Activated CD4-positive, alpha-beta T cell treated with anti-CD3 and anti-CD28 coated beads for 36 hours (primary cell): ENCODE measurements around the gene GARIN5A. TPM values are rescaled to one million over a fixed set of nuclear protein-coding genes. Genes with fewer than 3 reads are reported as not detected.

Source experiments
- ATAC-seq: fragments of 200-7000 bp; cut with Tn5 transposase; one replicate; pipeline ENCODE4 v1.10.0; 2021; ENCODE audit warnings: mild to moderate bottlenecking, moderate library complexity
- CTCF ChIA-PET: fragments of 350-600 bp; sonication (Branson Sonifier 250); formaldehyde crosslinking; loops from one replicate; lab custom pipeline; 2021; ENCODE audit warnings: antibody characterized with exemption; lab: Charles Lee
- POLR2A ChIA-PET: fragments of 350-600 bp; sonication (Branson Sonifier 250); formaldehyde crosslinking; loops from one replicate; lab custom pipeline; 2021; ENCODE audit warnings: antibody characterized with exemption, inconsistent platforms; lab: Charles Lee
- DNase-seq: peaks from one replicate; pipeline ENCODE4 v3.0.0-alpha.2; 2020
- H3K27ac Mint-ChIP-seq: one replicate; pipeline ENCODE4 v1.8.0; 2021; ENCODE audit warnings: mixed read lengths
- H3K27me3 Mint-ChIP-seq: one replicate; pipeline ENCODE4 v1.8.0; 2021; ENCODE audit warnings: mixed read lengths
- H3K36me3 Mint-ChIP-seq: one replicate; pipeline ENCODE4 v1.8.0; 2021; ENCODE audit warnings: low read depth, mixed read lengths
- H3K4me1 Mint-ChIP-seq: one replicate; pipeline ENCODE4 v1.8.0; 2021; ENCODE audit warnings: mixed read lengths
- H3K4me3 Mint-ChIP-seq: one replicate; pipeline ENCODE4 v1.8.0; 2021; ENCODE audit warnings: mild to moderate bottlenecking, moderate library complexity, mixed read lengths
- H3K9me3 Mint-ChIP-seq: one replicate; pipeline ENCODE4 v1.8.0; 2021; ENCODE audit warnings: low read depth, mixed read lengths
- intact Hi-C, 2 experiments: fragments of 100-400 bp; cut with DNase I in 1 of 2; cut with micrococcal nuclease in 1 of 2; formaldehyde crosslinking; loops; one replicate each; pipeline versions ENCODE4 v1.14.2 to v1.15.1; 2022 to 2024; cut with DNase I, micrococcal nuclease
- total RNA-seq, 2 experiments: library from RNA; stranded (reverse); gene quantifications; one replicate each; pipeline ENCODE4 v1.2.3, GENCODE V29; 2021

Gene GARIN5A
- total RNA-seq, 2 experiments from 2014 or later = 0.48 to 0.58 TPM

DNA sequence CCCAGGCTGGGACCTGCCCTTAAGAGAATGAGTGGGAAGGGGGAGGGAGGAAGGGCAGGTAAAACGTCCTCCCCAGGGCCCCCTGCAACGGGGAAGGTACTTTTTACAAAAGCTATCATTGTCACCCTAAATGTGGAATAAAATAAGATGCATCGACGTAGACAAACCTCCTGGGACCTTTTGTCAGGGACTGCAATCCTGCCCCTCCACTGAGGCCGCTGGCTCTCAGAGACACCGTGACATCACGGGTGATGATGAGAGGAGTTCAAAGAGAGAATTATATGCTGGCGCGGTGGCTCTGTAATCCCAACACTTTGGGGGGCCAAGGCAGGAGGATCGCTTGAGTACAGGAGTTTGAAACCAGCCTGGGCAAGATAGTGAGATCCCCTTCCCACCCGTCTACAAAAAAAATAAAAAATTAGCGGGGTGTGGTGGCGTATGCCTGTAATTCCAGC, 45.7 kb downstream of the GARIN5A start:
- CTCF ChIA-PET = interaction anchor here (0.8 kb wide), 1 partner anchor 679 kb away, joined by 4 read pairs; no protein-coding TSS in a partner anchor
- POLR2A ChIA-PET = no interaction called here
- Mint-ChIP-seq H3K27me3 (peaks cover 6% of the 10 kb centered on the region), H3K36me3 (no peaks in the 10 kb centered on the region), H3K27ac (peak overlapping the region; percentile 31), H3K4me3 (peak overlapping the region; percentile 72), H3K9me3 (no peaks in the 10 kb centered on the region), H3K4me1 (peaks cover 15% of the 10 kb centered on the region)
- intact Hi-C loops = loop anchor here in 1 of 2 experiments (1.0 kb wide), 5 partner anchors 45 to 80 kb away; partner anchors contain the start of genes EMC10, GARIN5A, JOSD2 and NR1H2
- no peak for ATAC-seq
- no peak for DNase-seq

DNA sequence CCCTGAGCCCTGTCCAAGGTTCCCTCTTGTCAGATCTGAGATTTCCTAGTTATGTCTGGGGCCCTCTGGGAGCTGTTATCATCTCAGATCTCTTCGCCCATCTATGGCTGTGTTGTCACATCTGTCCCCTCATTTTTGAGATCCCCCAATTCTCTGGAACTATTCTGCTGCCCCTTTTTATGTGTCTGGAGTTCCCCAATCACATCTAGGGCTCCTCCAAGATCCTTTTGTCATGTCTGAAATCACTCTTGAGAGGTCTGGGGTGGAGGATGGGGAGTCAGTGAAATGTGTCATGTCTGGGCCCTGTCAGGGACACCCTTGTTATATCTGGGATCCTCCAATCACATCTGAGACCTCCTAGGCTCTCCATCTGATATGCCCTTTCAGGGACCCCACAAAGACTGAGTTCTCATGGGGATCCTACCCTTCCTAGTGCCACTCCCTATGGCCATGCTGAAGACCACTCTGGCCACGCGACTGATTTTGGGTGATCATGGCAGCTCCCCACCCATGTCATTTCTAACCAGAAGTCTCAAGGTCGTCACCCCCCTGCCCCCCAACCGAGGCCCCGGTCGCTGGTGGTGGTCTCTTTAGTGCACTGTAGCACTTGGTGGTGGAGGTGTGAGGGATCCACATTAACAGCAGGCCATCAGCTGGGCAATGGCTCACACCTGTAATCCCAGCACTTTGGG, 47.7 kb downstream of the GARIN5A start:
- Mint-ChIP-seq H3K4me3 (peak overlapping the region; percentile 10), H3K36me3 (no peaks in the 10 kb centered on the region), H3K27ac (no peak overlapping the region), H3K27me3 (peaks cover 4% of the 10 kb centered on the region), H3K9me3 (no peaks in the 10 kb centered on the region), H3K4me1 (peaks cover 15% of the 10 kb centered on the region)
- ChIA-PET CTCF (interaction anchor here (1.1 kb wide), 1 partner anchor 17 kb away, joined by 5 read pairs; no protein-coding TSS in a partner anchor), POLR2A (no interaction called here)
- ATAC-seq = no peak
- no peak for DNase-seq
- intact Hi-C loops = no loop called here

DNA sequence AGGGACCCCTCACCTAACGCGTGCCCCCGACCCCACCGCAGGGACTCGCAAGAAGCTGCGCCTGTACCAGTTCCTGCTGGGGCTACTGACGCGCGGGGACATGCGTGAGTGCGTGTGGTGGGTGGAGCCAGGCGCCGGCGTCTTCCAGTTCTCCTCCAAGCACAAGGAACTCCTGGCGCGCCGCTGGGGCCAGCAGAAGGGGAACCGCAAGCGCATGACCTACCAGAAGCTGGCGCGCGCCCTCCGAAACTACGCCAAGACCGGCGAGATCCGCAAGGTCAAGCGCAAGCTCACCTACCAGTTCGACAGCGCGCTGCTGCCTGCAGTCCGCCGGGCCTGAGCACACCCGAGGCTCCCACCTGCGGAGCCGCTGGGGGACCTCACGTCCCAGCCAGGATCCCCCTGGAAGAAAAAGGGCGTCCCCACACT, 48.6 kb downstream of the GARIN5A start:
- POLR2A ChIA-PET = no interaction called here
- Mint-ChIP-seq H3K4me3 (peak overlapping the region; percentile 32), H3K27ac (no peak overlapping the region), H3K36me3 (no peaks in the 10 kb centered on the region), H3K4me1 (peaks cover 15% of the 10 kb centered on the region), H3K9me3 (no peaks in the 10 kb centered on the region), H3K27me3 (peaks cover 2% of the 10 kb centered on the region)
- DNase-seq (peak; percentile 66), ATAC-seq (no peak)
- CTCF ChIA-PET = interaction anchor here (0.7 to 1.3 kb wide), 2 partner anchors 13 to 18 kb away, joined by 3 read pairs; no protein-coding TSS in a partner anchor
- intact Hi-C loops = no loop called here

DNA sequence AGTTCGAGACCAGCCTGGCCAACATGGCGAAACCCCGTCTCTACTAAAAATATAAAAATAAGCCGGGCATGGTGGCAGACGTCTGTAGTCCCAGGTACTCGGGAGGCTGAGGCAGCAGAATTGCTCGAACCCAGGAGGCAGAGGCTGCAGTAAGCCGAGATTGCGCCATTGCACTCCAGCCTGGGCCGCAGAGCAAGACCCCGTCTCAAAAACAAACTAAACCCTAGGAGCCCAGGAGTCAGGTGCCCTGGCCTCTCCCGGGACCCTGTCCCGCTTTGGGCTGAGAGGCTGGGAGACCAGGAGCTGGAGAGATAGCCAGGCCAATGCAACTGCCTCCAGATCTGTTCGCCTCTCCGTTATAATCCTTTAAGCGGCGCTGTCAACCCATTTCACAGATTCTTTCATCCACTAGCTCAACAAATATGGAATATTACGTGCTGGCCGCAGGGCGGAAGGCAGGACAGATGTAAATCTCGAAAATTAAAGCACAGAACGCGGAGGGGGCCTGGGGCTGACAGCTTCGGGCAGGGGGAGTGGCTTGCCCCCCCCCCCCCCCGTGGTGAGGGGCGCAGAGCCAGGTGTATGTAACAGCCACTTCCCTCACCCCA, 49.2 kb downstream of the GARIN5A start:
- Mint-ChIP-seq H3K27ac (no peak overlapping the region), H3K9me3 (no peaks in the 10 kb centered on the region), H3K36me3 (no peaks in the 10 kb centered on the region), H3K4me3 (no peak overlapping the region), H3K27me3 (no peaks in the 10 kb centered on the region), H3K4me1 (peaks cover 15% of the 10 kb centered on the region)
- ChIA-PET POLR2A (interaction anchor here (0.6 kb wide), 1 partner anchor 110 kb away, joined by 3 read pairs; no protein-coding TSS in a partner anchor), CTCF (interaction anchor here (0.7 to 1.3 kb wide), 3 partner anchors 12 to 22 kb away, joined by 3 to 4 read pairs (median 3); no protein-coding TSS in a partner anchor)
- no peak for ATAC-seq
- DNase-seq = no peak
- intact Hi-C loops = no loop called here

DNA sequence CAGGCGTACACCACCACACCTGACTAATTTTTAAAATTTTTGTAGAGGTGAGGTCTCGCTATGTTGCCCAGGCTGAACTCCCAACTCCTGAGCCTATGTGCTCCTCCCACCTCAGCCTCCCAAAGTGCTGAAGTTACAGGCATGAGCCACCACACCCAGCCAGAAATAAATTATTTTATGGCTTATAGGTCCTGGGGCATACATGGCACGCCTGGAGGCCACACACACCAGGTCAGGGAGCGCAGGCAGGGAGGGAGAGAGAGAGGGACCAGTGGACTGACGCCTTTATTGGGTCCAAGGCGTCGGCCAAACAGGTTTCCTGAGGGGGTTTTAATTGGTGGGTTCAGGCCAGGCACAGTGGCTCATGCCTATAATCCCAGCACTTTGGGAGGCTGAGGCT, 51.1 kb downstream of the GARIN5A start:
- CTCF ChIA-PET = no interaction called here
- POLR2A ChIA-PET = no interaction called here
- no peak for DNase-seq
- Mint-ChIP-seq H3K27me3 (peaks cover 6% of the 10 kb centered on the region), H3K27ac (no peak overlapping the region), H3K4me1 (peaks cover 4% of the 10 kb centered on the region), H3K4me3 (no peak overlapping the region), H3K9me3 (no peaks in the 10 kb centered on the region), H3K36me3 (no peaks in the 10 kb centered on the region)
- ATAC-seq = no peak
- intact Hi-C loops = no loop called here

DNA sequence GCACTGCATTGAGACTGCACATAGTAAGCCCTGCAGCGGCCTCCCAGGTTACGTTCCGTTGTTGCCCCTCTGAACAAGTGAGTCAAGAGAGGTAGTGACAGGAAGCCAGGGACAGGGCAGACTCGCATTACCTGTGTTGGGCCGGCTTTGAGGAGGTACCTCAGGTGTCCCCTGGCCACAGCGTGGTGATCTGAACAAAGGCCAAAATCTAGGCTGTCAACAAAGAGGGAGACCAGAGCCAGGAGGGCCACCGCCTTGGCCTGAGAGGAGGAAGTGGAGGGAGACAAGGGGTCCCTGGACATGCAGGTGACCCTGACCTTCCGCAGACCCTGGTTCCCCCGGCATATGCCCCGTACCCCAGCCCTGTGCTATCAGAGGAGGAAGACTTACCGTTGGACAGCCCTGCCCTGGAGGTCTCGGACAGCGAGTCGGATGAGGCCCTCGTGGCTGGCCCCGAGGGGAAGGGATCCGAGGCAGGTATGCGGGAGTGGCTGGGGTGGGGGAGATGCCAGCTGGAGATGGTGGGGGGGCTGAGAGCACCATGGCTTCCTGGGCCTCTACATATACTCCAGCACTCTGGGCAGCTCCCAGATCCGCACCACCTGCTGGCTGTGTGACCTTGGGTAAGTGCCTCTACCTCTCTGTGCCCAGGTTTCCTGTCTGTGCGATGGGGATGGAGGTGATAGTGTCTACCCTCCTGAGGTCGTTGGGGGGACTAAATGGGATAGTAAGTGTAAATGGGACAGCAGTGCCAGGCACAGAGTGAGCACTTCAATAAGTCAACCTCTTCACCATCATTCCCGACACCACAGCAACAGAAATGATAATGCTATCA, 53.2 kb downstream of the GARIN5A start:
- DNase-seq (no peak), ATAC-seq (no peak)
- intact Hi-C loops = no loop called here
- no peak overlapping the region for H3K27ac Mint-ChIP-seq
- ChIA-PET CTCF (interaction anchor here (1.0 kb wide), 1 partner anchor 40 kb away, joined by 3 read pairs; no protein-coding TSS in a partner anchor), POLR2A (interaction anchor here (0.7 kb wide), 1 partner anchor 59 kb away, joined by 3 read pairs; no protein-coding TSS in a partner anchor)
- no peaks in the 10 kb centered on the region for H3K9me3 Mint-ChIP-seq
- peaks cover 19% of the 10 kb centered on the region for H3K27me3 Mint-ChIP-seq
- no peaks in the 10 kb centered on the region for H3K36me3 Mint-ChIP-seq
- no peak overlapping the region for H3K4me3 Mint-ChIP-seq
- peaks cover 12% of the 10 kb centered on the region for H3K4me1 Mint-ChIP-seq

DNA sequence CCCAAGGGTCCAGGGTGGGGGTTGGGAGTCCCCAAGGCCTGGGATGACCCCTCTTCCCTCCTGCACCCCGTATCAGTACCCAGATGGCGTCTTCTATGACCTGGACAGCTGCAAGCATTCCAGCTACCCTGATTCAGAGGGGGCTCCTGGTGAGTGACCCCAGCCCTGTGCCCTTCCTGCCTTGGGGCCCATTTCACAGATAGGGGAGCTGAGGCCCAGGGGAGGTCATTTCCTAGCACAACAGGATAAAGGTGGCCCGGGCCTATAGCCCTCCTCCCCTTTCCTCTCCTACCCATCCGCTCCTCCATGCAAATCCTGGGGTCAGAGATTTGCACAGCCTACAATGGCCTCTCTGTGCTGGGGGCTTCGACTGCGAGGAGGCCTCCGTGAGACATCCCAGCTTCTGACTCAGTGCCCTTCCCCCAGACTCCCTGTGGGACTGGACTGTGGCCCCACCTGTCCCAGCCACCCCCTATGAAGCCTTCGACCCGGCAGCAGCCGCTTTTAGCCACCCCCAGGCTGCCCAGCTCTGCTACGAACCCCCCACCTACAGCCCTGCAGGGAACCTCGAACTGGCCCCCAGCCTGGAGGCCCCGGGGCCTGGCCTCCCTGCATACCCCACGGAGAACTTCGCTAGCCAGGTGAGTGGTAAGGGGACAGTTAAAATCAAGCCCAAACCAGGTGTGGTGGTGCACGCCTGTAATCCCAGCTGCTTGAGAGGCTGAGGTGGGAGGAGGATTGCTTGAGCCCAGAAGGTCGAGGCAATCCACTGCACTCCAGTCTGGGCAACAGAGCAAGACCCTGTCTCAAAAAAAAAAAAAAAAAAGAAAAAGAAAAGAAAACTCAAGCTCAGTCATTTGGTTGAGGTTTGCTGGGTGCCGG, 54.0 kb downstream of the GARIN5A start:
- CTCF ChIA-PET = no interaction called here

DNA sequence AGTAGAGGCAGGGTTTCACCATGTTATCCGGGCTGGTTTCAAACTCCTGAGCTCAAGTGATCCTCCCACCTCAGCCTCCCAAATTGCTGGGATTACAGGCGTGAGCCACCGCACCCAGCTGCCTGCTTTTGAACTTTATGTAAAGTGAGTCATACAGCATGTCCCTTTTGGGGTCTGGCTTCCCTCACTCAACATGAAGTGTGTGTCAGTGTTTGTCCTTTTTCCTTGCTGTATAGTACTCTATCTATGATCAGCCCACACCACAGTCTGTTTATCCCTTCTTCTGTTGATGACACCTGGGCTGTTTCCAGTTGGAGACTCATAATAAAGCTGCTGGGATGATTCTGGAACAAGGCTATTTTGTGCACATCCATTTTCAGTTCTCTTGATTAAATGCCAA, 55.8 kb downstream of the GARIN5A start:
- DNase-seq (no peak), ATAC-seq (no peak)
- H3K27me3 Mint-ChIP-seq = peaks cover 19% of the 10 kb centered on the region
- no peak overlapping the region for H3K27ac Mint-ChIP-seq
- CTCF ChIA-PET = interaction anchor here (0.6 to 1.0 kb wide), 2 partner anchors 34 to 304 kb away, joined by 3 read pairs; no protein-coding TSS in a partner anchor
- peaks cover 12% of the 10 kb centered on the region for H3K4me1 Mint-ChIP-seq
- intact Hi-C loops = no loop called here
- no peaks in the 10 kb centered on the region for H3K9me3 Mint-ChIP-seq
- H3K4me3 Mint-ChIP-seq = no peak overlapping the region
- POLR2A ChIA-PET = interaction anchor here (1.2 kb wide), 1 partner anchor 37 kb away, joined by 4 read pairs; the partner anchor contains the start of gene POLD1
- H3K36me3 Mint-ChIP-seq = peaks cover 6% of the 10 kb centered on the region

More for the DNA sequence above, 54.0 kb downstream of the GARIN5A start:
- POLR2A ChIA-PET = interaction anchor here (0.7 kb wide), 1 partner anchor 60 kb away, joined by 3 read pairs; no protein-coding TSS in a partner anchor
- Mint-ChIP-seq H3K4me3 (no peak overlapping the region), H3K27me3 (peaks cover 19% of the 10 kb centered on the region), H3K27ac (no peak overlapping the region), H3K4me1 (peaks cover 12% of the 10 kb centered on the region), H3K36me3 (peaks cover 2% of the 10 kb centered on the region), H3K9me3 (no peaks in the 10 kb centered on the region)
- intact Hi-C loops = no loop called here
- DNase-seq (no peak), ATAC-seq (no peak)

DNA sequence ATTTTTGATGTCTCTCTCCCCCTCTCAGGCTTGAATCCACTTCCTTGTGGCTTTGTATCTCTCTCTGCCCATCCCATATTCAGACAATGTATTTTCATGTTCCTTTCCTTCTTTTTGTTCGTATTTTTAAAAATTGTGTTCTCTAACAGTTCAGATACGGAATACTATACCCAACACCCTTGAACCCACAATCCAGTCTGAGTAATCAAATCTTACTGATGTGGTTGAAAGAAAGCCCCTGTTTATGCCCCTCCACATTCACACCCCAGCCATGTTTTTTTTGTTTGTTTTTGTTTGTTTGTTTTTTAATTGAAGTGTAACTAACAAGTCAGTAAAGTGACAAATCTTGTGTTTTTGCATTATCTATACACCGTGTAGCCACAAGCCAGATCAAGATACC, 56.5 kb downstream of the GARIN5A start:
- H3K4me3 Mint-ChIP-seq = no peak overlapping the region
- H3K27me3 Mint-ChIP-seq = peaks cover 19% of the 10 kb centered on the region
- intact Hi-C loops = no loop called here
- no peak overlapping the region for H3K27ac Mint-ChIP-seq
- ChIA-PET CTCF (no interaction called here), POLR2A (no interaction called here)
- H3K9me3 Mint-ChIP-seq = no peaks in the 10 kb centered on the region
- peaks cover 6% of the 10 kb centered on the region for H3K36me3 Mint-ChIP-seq
- no peak for DNase-seq
- peaks cover 12% of the 10 kb centered on the region for H3K4me1 Mint-ChIP-seq
- no peak for ATAC-seq

DNA sequence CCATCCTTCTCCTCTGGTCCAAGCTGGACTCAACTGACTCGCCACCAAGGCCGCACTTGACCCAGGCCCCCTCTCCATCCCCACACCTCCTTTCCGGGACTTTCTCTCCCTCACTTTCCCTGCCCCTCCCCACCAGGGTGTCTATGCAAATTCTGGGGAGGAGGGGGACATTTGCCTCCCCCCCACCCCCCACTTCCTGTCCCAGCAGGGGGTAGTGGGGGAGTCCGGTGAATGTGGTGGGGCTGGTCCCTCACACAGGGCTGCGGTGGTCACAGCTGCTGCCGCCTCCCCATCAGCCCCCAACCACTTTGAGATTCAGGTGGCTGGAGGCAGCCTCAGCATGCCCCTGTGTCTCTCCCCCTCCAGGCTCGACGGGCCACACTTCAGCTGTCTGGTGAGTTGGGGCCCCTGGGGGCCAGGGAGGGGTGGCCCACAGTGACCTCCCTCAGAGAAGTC, 57.0 kb downstream of the GARIN5A start:
- no peak overlapping the region for H3K27ac Mint-ChIP-seq
- peaks cover 8% of the 10 kb centered on the region for H3K36me3 Mint-ChIP-seq
- ATAC-seq (no peak), DNase-seq (no peak)
- H3K4me3 Mint-ChIP-seq = no peak overlapping the region
- intact Hi-C loops = no loop called here
- peaks cover 12% of the 10 kb centered on the region for H3K4me1 Mint-ChIP-seq
- no peaks in the 10 kb centered on the region for H3K9me3 Mint-ChIP-seq
- POLR2A ChIA-PET = no interaction called here
- CTCF ChIA-PET = interaction anchor here (1.1 kb wide), 1 partner anchor 183 kb away, joined by 3 read pairs; no protein-coding TSS in a partner anchor
- peaks cover 19% of the 10 kb centered on the region for H3K27me3 Mint-ChIP-seq
